ENCODE data around the gene VIPR1.

The VIPR1 gene

DNA sequence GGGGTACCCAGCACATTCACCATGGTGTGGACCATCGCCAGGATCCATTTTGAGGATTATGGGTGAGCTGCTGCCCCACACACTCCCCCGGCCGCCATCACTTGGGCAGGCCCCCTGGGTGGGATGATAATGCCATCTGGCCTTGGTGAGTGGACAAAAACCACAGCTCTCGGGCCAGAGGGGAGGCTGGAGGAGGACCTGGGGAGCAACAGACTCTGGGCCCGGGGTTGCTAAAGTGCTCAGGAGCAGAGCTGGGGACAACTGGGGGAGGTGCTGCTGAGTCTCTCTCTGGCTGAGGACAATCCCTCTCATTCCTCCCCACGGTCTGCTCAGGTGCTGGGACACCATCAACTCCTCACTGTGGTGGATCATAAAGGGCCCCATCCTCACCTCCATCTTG lies 29.0 kb downstream of the VIPR1 start:
- Mint-ChIP-seq H3K9me3 (no peaks in the 10 kb centered on the region), H3K4me1 (peaks cover 85% of the 10 kb centered on the region), H3K4me3 (no peak overlapping the region), H3K27me3 (no peaks in the 10 kb centered on the region), H3K36me3 (peaks cover 6% of the 10 kb centered on the region), H3K27ac (no peak overlapping the region)

GRCh38 chr3:42532229-42532628 lies 29.8 kb downstream of the VIPR1 start:
- no peaks in the 10 kb centered on the region for H3K9me3 Mint-ChIP-seq
- no peak overlapping the region for H3K4me3 Mint-ChIP-seq
- H3K27ac Mint-ChIP-seq, result no peak overlapping the region
- peaks cover 84% of the 10 kb centered on the region for H3K4me1 Mint-ChIP-seq
- H3K27me3 Mint-ChIP-seq, result no peaks in the 10 kb centered on the region
- H3K36me3 Mint-ChIP-seq, result peaks cover 6% of the 10 kb centered on the region

DNA sequence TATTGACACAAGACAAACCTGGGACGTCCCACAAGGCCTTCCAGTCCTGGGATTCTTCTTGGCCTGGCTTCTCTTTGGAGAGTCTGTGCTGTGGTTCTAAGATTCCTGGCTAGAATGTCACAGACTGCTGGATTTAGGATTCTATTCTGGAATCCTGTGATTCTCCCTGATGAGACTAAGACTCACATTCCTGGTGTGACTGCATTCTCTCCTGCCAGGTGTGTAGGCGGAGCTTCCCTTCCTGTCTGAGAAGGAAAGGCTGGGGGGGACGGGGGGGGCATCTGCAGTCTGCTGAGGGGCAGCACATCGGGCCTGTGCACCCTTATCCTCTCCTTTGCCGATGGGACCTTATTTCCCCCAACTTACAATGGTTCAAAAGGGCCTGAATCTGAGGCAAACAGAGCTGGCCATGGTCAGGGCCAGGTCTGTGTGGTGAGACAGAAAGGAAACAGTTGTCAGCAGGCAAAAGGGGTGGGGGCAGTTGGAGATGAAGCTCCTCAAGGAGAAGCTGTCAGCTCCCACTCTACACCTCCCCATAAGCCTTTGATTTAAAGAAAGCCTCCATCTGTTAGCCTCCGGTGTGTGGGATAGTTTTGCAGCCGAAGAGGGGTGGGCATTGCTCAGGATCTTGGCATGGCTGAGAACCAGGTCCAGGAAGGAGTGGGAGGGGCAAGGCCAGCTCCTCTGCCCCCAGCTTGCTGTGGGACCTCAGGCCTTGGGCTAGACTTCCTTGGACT lies 30.9 kb downstream of the VIPR1 start:
- Mint-ChIP-seq H3K27ac (peak overlapping the region; percentile 73), H3K4me3 (no peak overlapping the region), H3K36me3 (peaks cover 5% of the 10 kb centered on the region), H3K27me3 (no peaks in the 10 kb centered on the region), H3K4me1 (peaks cover 73% of the 10 kb centered on the region), H3K9me3 (no peaks in the 10 kb centered on the region)

DNA sequence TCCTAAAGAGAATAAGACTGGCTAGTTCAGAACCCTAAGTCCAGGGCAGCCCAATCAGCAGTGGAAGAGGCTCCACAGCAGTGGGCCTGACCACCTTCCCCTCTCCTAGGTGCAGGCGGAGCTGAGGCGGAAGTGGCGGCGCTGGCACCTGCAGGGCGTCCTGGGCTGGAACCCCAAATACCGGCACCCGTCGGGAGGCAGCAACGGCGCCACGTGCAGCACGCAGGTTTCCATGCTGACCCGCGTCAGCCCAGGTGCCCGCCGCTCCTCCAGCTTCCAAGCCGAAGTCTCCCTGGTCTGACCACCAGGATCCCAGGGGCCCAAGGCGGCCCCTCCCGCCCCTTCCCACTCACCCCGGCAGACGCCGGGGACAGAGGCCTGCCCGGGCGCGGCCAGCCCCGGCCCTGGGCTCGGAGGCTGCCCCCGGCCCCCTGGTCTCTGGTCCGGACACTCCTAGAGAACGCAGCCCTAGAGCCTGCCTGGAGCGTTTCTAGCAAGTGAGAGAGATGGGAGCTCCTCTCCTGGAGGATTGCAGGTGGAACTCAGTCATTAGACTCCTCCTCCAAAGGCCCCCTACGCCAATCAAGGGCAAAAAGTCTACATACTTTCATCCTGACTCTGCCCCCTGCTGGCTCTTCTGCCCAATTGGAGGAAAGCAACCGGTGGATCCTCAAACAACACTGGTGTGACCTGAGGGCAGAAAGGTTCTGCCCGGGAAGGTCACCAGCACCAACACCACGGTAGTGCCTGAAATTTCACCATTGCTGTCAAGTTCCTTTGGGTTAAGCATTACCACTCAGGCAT lies 33.7 kb downstream of the VIPR1 start:
- Mint-ChIP-seq H3K27me3 (no peaks in the 10 kb centered on the region), H3K36me3 (peaks cover 1% of the 10 kb centered on the region), H3K4me1 (peaks cover 57% of the 10 kb centered on the region), H3K27ac (no peak overlapping the region), H3K9me3 (no peaks in the 10 kb centered on the region), H3K4me3 (no peak overlapping the region)

GRCh38 chr3:42537350-42537749 lies 34.9 kb downstream of the VIPR1 start:
- no peaks in the 10 kb centered on the region for H3K27me3 Mint-ChIP-seq
- no peaks in the 10 kb centered on the region for H3K9me3 Mint-ChIP-seq
- H3K4me3 Mint-ChIP-seq, result no peak overlapping the region
- no peak overlapping the region for H3K27ac Mint-ChIP-seq
- peaks cover 1% of the 10 kb centered on the region for H3K36me3 Mint-ChIP-seq
- H3K4me1 Mint-ChIP-seq, result peaks cover 46% of the 10 kb centered on the region

DNA sequence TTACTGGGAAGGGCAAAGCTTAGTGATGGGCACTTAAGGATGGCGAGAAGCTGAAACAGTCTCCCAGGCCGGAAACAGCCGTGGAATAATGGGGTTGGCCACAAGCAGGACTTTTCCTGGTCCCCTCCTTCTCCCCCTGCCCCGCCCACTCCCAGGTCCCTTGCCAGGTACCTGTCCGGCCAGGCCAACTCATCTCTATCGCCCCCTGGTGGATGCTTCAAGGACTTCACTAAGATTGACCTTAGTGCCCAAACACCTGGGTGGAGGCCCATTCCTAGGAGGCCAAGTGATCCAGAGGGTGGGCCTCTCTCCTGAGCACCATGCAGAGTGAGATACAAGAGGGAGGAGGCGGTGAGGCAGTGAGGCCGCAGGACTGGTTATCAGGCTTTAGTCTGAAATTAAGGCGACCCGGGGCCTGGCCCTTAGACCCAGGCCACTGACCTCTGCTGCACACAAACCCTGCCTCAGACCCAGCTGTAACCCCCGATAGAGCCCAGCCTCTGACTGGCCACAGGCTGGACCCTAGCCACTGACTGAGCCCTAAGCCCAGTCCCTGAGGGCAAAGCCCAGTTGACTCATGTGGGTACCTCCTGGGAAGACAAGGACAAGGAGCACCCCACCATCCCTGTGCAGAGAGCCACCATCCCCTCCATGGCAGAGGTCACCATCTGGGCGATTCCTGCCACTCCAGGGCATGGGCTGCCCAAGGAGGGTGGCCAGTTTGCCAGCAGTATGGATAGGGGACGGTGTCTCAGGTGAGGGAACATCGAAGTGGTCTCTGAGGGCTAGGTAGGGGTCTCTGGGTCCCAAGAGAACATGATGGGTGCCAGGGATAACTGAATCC lies 37.6 kb downstream of the VIPR1 start:
- no peaks in the 10 kb centered on the region for H3K27me3 Mint-ChIP-seq
- no peak overlapping the region for H3K27ac Mint-ChIP-seq
- H3K9me3 Mint-ChIP-seq, result no peaks in the 10 kb centered on the region
- no peaks in the 10 kb centered on the region for H3K36me3 Mint-ChIP-seq
- no peak overlapping the region for H3K4me3 Mint-ChIP-seq
- peaks cover 21% of the 10 kb centered on the region for H3K4me1 Mint-ChIP-seq

DNA sequence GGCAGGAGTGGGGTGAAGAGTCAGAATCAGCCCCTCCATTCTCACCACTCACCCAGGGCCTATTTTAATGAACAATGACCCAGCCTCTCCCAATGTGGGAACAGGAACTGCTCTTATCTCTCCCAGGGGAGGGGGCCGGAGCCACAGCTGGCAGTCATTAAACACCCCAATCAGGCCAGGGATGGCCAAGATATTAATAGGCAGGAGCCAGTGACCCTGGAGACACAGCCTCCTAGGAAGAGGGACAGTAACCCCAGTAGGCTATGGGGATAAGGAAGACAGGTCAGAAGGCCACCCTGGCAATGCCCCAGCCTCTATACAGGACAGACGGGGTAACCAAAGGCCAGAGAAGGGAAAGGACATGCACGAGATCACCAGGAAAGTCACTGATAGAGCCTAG lies 38.6 kb downstream of the VIPR1 start:
- H3K36me3 Mint-ChIP-seq, result no peaks in the 10 kb centered on the region
- H3K4me3 Mint-ChIP-seq, result no peak overlapping the region
- H3K27ac Mint-ChIP-seq, result no peak overlapping the region
- H3K27me3 Mint-ChIP-seq, result no peaks in the 10 kb centered on the region
- no peaks in the 10 kb centered on the region for H3K9me3 Mint-ChIP-seq
- peaks cover 21% of the 10 kb centered on the region for H3K4me1 Mint-ChIP-seq

DNA sequence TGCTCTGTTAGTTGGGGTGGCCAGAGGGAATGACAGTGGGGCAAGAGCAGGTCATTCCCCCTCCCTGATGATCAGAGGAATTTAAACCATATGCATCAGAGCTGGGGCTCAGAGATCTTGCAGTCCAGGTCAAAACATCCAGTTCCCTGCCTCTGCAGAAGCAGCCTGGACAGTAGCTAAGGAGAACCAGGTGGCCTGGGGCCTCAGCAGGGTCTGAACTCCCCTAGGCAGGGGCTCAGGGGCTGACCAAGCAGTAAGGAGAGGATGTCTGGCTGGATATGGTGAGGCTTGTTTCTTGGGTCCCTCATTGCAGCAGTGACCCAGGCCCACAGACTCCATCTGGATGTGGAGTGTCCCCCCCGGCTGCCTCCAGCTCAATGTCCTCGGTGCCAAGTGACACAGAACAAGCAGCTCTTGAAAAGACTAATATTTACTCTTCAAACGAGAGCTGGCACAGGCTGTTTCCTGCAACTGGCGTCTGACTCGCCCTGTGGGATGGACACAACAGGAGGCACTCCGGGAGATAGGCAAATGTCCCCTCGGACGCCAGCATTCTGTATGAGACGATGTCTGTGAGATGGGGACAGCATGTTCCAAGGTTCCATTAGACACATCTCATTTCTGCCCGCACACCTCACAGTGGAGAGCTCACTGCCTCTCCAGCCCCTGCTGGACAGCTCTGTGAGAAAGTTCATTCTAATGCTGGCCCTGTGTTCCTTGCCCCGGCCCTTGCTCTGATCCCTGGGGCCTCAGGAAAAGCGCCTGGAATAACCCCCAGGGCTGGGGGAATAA lies 42.2 kb downstream of the VIPR1 start:
- H3K4me1 Mint-ChIP-seq, result peaks cover 5% of the 10 kb centered on the region
- H3K27ac Mint-ChIP-seq, result no peak overlapping the region
- H3K36me3 Mint-ChIP-seq, result peaks cover 2% of the 10 kb centered on the region
- H3K9me3 Mint-ChIP-seq, result no peaks in the 10 kb centered on the region
- H3K4me3 Mint-ChIP-seq, result no peak overlapping the region
- H3K27me3 Mint-ChIP-seq, result no peaks in the 10 kb centered on the region

DNA sequence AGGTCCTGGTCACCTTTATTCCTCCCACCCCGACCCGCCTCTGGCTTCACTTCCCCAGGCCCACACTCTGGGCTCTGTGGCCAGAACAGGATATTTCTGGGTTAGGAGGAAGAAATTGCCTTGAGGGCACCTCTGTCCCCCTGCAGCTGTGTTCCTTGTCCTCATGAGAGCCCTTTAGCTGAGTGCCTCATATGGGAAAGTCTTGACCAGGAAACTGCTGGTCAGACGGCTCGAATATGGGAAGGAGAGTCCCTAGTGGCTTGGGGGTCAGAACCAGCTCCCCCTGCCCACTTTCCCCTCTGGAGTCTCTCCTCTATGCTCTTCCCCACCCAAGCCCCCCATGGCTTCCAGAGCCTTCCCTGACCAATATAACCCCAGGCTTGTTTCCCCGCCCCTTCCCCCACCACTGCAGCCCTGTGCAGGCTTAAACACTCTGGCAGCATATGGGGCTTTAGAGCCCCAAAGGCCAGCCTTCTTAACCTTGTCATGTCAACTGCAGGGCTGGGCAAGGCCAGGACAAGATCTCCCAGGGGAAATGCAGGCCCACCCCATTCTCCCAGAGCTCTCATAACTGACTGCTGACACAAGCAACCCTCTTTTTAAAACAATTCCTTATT lies 42.9 kb downstream of the VIPR1 start:
- peaks cover 3% of the 10 kb centered on the region for H3K36me3 Mint-ChIP-seq
- H3K4me3 Mint-ChIP-seq, result no peak overlapping the region
- no peaks in the 10 kb centered on the region for H3K27me3 Mint-ChIP-seq
- no peaks in the 10 kb centered on the region for H3K9me3 Mint-ChIP-seq
- no peak overlapping the region for H3K27ac Mint-ChIP-seq
- no peaks in the 10 kb centered on the region for H3K4me1 Mint-ChIP-seq

- no peak overlapping the region for H3K27ac Mint-ChIP-seq
- H3K36me3 Mint-ChIP-seq, result peaks cover 6% of the 10 kb centered on the region
- H3K9me3 Mint-ChIP-seq, result no peaks in the 10 kb centered on the region
- no peaks in the 10 kb centered on the region for H3K4me1 Mint-ChIP-seq
- H3K4me3 Mint-ChIP-seq, result no peak overlapping the region
- no peaks in the 10 kb centered on the region for H3K27me3 Mint-ChIP-seq
These were observed 44.3 kb downstream of the VIPR1 start for GRCh38 chr3:42546691-42547213.

- no peak overlapping the region for H3K4me3 Mint-ChIP-seq
- H3K4me1 Mint-ChIP-seq, result no peaks in the 10 kb centered on the region
- H3K9me3 Mint-ChIP-seq, result no peaks in the 10 kb centered on the region
- no peaks in the 10 kb centered on the region for H3K27me3 Mint-ChIP-seq
- H3K27ac Mint-ChIP-seq, result no peak overlapping the region
- peaks cover 6% of the 10 kb centered on the region for H3K36me3 Mint-ChIP-seq
These were observed 45.0 kb downstream of the VIPR1 start for GRCh38 chr3:42547401-42547945.

- Mint-ChIP-seq H3K27ac (no peak overlapping the region), H3K4me1 (peaks cover 5% of the 10 kb centered on the region), H3K27me3 (no peaks in the 10 kb centered on the region), H3K4me3 (no peak overlapping the region), H3K9me3 (no peaks in the 10 kb centered on the region), H3K36me3 (peaks cover 13% of the 10 kb centered on the region)
These were observed 46.7 kb downstream of the VIPR1 start for GRCh38 chr3:42549131-42549530.

GRCh38 chr3:42550250-42550649 lies 47.8 kb downstream of the VIPR1 start:
- no peak overlapping the region for H3K4me3 Mint-ChIP-seq
- peaks cover 13% of the 10 kb centered on the region for H3K36me3 Mint-ChIP-seq
- H3K27me3 Mint-ChIP-seq, result no peaks in the 10 kb centered on the region
- no peaks in the 10 kb centered on the region for H3K9me3 Mint-ChIP-seq
- peaks cover 5% of the 10 kb centered on the region for H3K4me1 Mint-ChIP-seq
- H3K27ac Mint-ChIP-seq, result no peak overlapping the region

DNA sequence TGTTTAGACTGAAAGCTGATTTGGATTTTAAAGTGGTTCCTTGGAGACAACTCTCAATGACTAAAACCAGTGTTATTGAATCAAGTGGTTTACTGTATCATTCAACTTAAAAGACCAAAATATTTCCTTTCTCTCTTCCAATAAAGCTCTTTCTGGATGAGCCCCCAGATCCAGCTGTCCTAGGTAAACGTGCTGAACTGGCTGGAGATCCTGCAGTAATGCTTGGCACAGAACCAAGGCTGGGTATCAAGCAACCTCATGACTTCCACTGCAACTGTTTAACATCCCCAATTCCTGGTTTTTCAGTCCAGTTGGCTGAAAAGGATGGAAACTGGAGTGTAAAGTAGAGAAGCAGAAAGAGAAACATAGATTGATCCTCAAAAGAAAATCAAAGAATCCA lies 50.4 kb downstream of the VIPR1 start:
- Mint-ChIP-seq H3K4me1 (peaks cover 31% of the 10 kb centered on the region), H3K27me3 (no peaks in the 10 kb centered on the region), H3K27ac (no peak overlapping the region), H3K4me3 (no peak overlapping the region), H3K36me3 (peaks cover 14% of the 10 kb centered on the region), H3K9me3 (no peaks in the 10 kb centered on the region)

All from activated naive CD4-positive, alpha-beta T cell treated with anti-CD3 and anti-CD28 coated beads, Interleukin-2, amount 50 U/mL, for 24 hours (primary cell).